B cell (primary cell): ENCODE measurements around the gene UXT.

Experiments
- CTCF ChIP-seq: fragments of 200-600 bp; IDR thresholded peaks from one replicate; pipeline ENCODE4 v1.8.0; 2022; ENCODE audit warnings: antibody characterized with exemption, mild to moderate bottlenecking
- EZH2 ChIP-seq: IDR thresholded peaks from 2 replicates; pipeline ENCODE4 v1.6.1; 2012; ENCODE audit warnings: borderline replicate concordance, low read depth, mild to moderate bottlenecking, moderate library complexity, low read length; ENCODE audit not compliant: insufficient read depth, poor library complexity, severe bottlenecking

- no peak for TF ChIP-seq CTCF
- TF ChIP-seq EZH2 = no peak
Observed at GRCh38 chrX:47628982-47629381, 30.0 kb downstream of the UXT start.
